NCI-H526 (cell line): ENCODE measurements around the gene YY2.
"Not testable (repeated sequence)": the region's sequence is repeated elsewhere in the genome, so short reads cannot be mapped to it uniquely, and the experiment has no call there.

ENCODE experiments used
- DNase-seq, 2 experiments: peaks; one replicate each; lab custom pipeline; 2025; lab: John Stamatoyannopoulos, UW

Gene YY2

GRCh38 chrX:21855937-21856415 is at the start of gene YY2:
Gene YY2, plus strand, starts transcription at chrX:21855987. Its CDS starts 498 bp downstream, at chrX:21856485.
- no peak for DNase-seq

- no peak for DNase-seq
These were observed 49.1 kb upstream of the YY2 start for GRCh38 chrX:21806691-21807090.

GRCh38 chrX:21811832-21812231 is 44.0 kb upstream of the YY2 start:
- DNase-seq, result no peak

GRCh38 chrX:21812628-21813027 is 43.2 kb upstream of the YY2 start:
- no peak for DNase-seq

- no peak for DNase-seq
These were observed 42.0 kb upstream of the YY2 start for GRCh38 chrX:21813612-21814368.

GRCh38 chrX:21816136-21816535 is 39.7 kb upstream of the YY2 start:
- DNase-seq, result no peak

- not testable (repeated sequence) for DNase-seq
These were observed 35.6 kb upstream of the YY2 start for GRCh38 chrX:21820170-21820569.

GRCh38 chrX:21821875-21822274 is 33.9 kb upstream of the YY2 start:
- no peak for DNase-seq

GRCh38 chrX:21831496-21831895 is 24.3 kb upstream of the YY2 start:
- DNase-seq, result no peak

GRCh38 chrX:21837056-21837455 is 18.7 kb upstream of the YY2 start:
- DNase-seq, result no peak

- DNase-seq, result peak; percentile 42 to 71
These were observed 16.9 kb upstream of the YY2 start for GRCh38 chrX:21838937-21839333.

- peak; percentile 84 to 95 for DNase-seq
These were observed 16.2 kb upstream of the YY2 start, which contains the start of gene MBTPS2 for GRCh38 chrX:21839334-21840192. Gene MBTPS2, plus strand, starts transcription at chrX:21839617. Its CDS starts 118 bp downstream, at chrX:21839735.

GRCh38 chrX:21840193-21840545 is 15.6 kb upstream of the YY2 start:
- peak in 1 of 2 experiments; percentile 37 for DNase-seq

GRCh38 chrX:21843179-21843578 is 12.6 kb upstream of the YY2 start:
- peak in 1 of 2 experiments; percentile 28 for DNase-seq

GRCh38 chrX:21845096-21845495 is 10.7 kb upstream of the YY2 start:
- DNase-seq, result no peak

- no peak for DNase-seq
These were observed 8.4 kb upstream of the YY2 start for GRCh38 chrX:21847342-21847741.

GRCh38 chrX:21853578-21853977 is 2.2 kb upstream of the YY2 start:
- DNase-seq, result no peak

- DNase-seq, result no peak
These were observed 717 bp downstream of the YY2 start for GRCh38 chrX:21856504-21856903.

- DNase-seq, result no peak
These were observed 7.5 kb downstream of the YY2 start for GRCh38 chrX:21863241-21863640.

- no peak for DNase-seq
These were observed 9.6 kb downstream of the YY2 start for GRCh38 chrX:21865436-21865835.

- no peak for DNase-seq
These were observed 14.7 kb downstream of the YY2 start for GRCh38 chrX:21870494-21870893.

- DNase-seq, result no peak
These were observed 17.4 kb downstream of the YY2 start for GRCh38 chrX:21873063-21873775.
